GM03348 (cell line): ENCODE data around the gene TARBP2.
"Not testable (repeated sequence)": the region's sequence is repeated elsewhere in the genome, so short reads cannot be mapped to it uniquely, and the experiment has no call there.

Source experiments
- DNase-seq: peaks from one replicate; pipeline ENCODE4 v3.0.0; 2012; ENCODE audit warnings: low spot score

Gene TARBP2

GRCh38 chr12:53515291-53515680 lies 14.2 kb downstream of the TARBP2 start:
- no peak for DNase-seq

- no peak for DNase-seq
Observed at GRCh38 chr12:53516758-53517455, 15.8 kb downstream of the TARBP2 start.

DNA sequence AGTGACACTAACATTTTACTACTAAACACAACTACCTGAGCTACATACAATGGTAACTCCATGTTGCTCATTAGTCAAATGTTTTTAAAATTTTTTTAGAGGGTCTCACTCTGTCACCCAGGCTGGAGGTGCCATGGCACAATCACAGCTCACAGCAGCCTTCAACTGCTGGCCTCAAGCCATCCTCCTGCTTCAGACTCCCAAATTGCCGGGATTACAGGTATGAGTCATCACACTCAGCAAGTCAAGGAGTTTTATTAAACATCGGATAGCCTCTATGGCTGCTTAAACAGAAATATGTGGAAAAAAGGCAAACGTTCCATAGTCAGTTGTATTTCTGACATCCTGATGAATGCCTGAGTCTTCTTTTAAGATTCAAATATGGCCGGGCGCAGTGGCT lies 17.3 kb downstream of the TARBP2 start:
- no peak for DNase-seq

GRCh38 chr12:53523131-53523530 lies 22.0 kb downstream of the TARBP2 start:
- DNase-seq, result no peak

DNA sequence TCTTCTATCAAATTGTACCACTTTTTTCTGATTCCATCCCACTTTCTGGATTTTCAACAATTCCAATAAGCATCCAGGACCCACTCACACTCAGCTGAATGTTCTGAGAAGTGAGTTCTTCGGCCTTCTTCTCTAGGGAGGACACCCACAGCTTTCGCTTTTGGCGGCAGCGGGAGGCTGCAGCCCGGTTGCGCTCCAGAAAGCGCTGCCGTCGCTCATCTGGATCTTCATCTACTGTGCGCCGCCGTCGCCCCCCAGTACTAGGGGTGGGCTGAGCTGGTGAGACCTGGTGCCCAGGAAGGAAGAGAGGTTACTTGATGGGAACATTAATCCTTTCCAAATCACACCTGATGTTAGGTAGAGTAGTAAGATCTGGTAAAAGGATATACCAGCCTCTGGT lies 23.4 kb downstream of the TARBP2 start:
- DNase-seq, result no peak

- no peak for DNase-seq
Observed at GRCh38 chr12:53530061-53530460, 29.0 kb downstream of the TARBP2 start.

- DNase-seq, result peak; percentile 34
Observed at GRCh38 chr12:53530920-53531319, 29.8 kb downstream of the TARBP2 start.

- no peak for DNase-seq
Observed at GRCh38 chr12:53532021-53532420, 30.9 kb downstream of the TARBP2 start.

GRCh38 chr12:53532524-53533445 lies 31.7 kb downstream of the TARBP2 start:
- DNase-seq, result no peak

GRCh38 chr12:53533471-53533870 lies 32.4 kb downstream of the TARBP2 start:
- no peak for DNase-seq

DNA sequence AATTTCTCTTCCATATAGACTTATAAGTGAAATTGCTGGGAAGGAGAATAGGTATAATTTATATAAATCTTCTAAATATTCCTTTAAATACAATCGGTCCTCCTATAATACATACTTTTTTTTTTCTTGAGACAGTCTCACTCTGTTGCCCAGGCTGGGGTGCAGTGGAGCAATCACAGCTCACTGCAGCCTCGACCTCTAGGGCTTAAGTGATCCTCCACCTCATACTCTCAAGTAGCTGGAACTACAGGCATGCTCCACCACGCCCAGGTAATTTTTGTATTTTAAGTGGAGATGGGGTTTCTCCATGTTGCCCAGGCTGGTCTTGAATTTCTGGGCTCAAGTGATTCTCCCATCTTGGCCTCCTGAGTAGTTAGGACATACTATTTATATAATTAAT lies 35.9 kb downstream of the TARBP2 start:
- DNase-seq, result no peak

DNA sequence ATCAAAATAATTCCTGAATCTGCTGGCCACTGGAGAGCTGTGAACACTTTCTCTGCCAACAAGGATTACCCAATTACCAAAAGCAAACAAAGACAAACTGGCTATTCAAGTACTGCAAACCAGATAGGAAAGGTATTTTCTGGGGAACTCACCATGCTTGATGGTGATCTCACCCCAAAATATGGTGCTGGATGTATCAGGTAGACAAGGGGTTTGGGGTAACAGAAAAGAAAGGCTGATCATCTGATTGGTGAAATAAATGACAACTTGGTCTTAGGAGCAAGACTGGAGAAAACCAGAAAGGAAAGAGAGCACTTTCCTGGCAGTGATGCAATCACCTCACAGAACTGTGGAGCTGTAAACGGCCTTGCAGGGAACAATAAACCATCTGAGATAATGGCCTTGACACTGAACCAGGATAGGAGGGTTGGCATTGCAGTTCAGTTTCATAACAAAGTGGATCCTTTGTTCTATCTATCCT lies 37.2 kb downstream of the TARBP2 start:
- DNase-seq, result peak; percentile 50

DNA sequence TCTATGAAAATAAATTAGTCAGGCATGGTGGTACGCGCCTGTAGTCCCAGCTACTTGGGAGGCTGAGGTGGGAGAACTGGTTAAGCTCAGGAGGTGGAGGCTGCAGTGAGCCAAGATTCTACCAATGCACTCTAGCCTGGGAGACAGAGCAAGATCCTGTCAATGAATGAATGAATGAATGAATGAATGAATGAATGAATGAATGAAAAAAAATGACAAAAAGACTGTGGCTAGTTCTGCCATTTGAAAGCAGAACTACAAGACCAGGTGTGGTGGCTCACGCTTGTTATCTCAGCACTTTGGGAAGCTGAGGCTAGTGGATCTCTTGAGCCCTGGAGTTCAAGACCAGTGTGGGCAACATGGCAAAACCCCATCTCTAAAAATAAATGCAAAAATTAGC lies 38.4 kb downstream of the TARBP2 start:
- DNase-seq, result no peak

GRCh38 chr12:53543539-53543938 lies 42.5 kb downstream of the TARBP2 start:
- peak; percentile 84 for DNase-seq

- not testable (repeated sequence) for DNase-seq
Observed at GRCh38 chr12:53548354-53548753, 47.3 kb downstream of the TARBP2 start.

GRCh38 chr12:53550131-53550530 lies 49.0 kb downstream of the TARBP2 start:
- not testable (repeated sequence) for DNase-seq

GRCh38 chr12:53550595-53550994 lies 49.5 kb downstream of the TARBP2 start:
- no peak for DNase-seq

DNA sequence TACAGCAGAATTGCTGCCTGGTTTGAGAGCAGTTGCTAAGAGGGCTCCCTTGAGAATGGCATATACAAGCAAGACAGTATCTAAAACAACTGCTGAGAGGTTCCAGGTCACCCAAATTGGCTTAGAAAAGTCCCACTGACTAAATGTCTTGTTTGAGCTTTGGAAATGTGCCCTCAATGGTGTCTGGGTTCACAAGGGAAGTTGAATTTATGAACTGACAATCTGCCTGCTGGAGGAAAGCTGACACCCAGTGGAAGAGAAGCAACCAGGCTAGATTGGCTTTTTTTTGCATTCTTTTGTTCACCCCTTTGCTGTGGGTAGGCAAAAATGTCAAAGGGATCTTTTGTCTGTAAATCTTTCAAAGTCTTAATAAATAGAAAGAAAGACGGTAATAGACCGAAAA lies 50.8 kb downstream of the TARBP2 start:
- no peak for DNase-seq

DNA sequence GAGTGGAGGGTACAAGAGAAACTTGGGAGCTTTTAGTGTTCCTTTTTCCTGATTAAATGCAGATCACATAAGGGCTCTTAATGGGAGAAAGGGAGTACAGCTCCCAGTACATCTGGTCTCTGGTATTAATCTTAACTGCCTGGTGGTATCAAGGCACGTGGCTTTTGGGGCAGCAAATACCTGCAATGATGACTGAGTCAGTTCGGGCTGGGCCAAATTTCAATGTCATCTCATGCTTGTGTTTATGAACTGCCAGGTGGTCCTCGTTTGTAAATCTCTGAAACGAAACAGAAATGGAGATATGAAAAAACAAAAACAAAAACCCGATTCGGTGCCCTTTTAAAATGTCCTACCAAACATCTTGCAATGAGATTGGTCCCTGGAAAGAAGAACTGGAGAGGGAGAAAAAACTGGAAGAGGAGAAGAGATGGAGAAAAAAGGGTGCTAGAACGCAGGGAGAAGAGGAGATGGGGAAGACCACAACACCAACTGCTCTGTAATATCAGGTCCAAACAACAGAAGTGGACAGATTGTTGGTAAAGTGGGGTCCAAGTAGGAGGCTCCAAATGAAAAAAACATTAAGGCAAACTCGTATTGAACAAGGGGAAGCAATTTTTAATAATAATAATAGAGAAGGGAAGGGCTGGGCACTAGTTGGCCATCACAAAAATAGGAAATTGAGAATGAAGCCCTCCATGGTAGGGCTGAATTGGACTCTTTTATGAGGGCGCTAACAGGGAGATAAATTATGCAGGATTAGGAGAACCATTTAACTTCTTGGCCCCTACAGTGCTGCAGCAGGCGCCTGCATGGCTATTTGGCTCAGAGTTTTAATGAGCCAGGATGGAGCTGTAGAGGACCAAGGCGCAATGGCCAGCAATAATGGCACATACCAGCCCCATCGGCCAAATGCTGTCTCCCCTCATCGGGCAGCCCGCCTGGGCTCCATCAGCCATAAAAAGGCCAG lies 51.6 kb downstream of the TARBP2 start:
- DNase-seq, result no peak
